Neuronal stem cell (in vitro differentiated cells): ENCODE results near the gene FOXF1.

ENCODE experiments used
- DNase-seq: peaks from one replicate; pipeline ENCODE4 v3.0.0-alpha.2; 2013; ENCODE audit warnings: low spot score
- H2AFZ ChIP-seq: one replicate; pipeline ENCODE4 v1.6.1; 2013; ENCODE audit warnings: mild to moderate bottlenecking, low read length, inconsistent platforms
- H2AK5ac ChIP-seq: 2 replicates; pipeline ENCODE4 v1.6.1; 2013; ENCODE audit warnings: low read depth, mild to moderate bottlenecking, inconsistent platforms, low read length, moderate library complexity, mixed read lengths
- H2BK120ac ChIP-seq: 2 replicates; pipeline ENCODE4 v1.6.1; 2013; ENCODE audit warnings: low read depth, mild to moderate bottlenecking, inconsistent platforms, low read length, moderate library complexity, mixed read lengths
- H2BK12ac ChIP-seq: one replicate; pipeline ENCODE4 v1.6.1; 2013; ENCODE audit warnings: low read length, inconsistent platforms
- H2BK15ac ChIP-seq: 2 replicates; pipeline ENCODE4 v1.6.1; 2013; ENCODE audit warnings: mild to moderate bottlenecking, low read length, inconsistent platforms, mixed read lengths
- H2BK5ac ChIP-seq: one replicate; pipeline ENCODE4 v1.6.1; 2013; ENCODE audit warnings: inconsistent platforms, mild to moderate bottlenecking, low read length, moderate library complexity
- H3K14ac ChIP-seq: one replicate; pipeline ENCODE4 v1.6.1; 2013; ENCODE audit warnings: low read length, inconsistent platforms
- H3K18ac ChIP-seq: 2 replicates; pipeline ENCODE4 v1.6.1; 2013; ENCODE audit warnings: low read length, inconsistent platforms
- H3K23ac ChIP-seq: 2 replicates; pipeline ENCODE4 v1.6.1; 2013; ENCODE audit warnings: low read depth, mild to moderate bottlenecking, mixed read lengths, low read length, inconsistent platforms; ENCODE audit not compliant: poor library complexity
- H3K27ac ChIP-seq: replicated peaks from 3 replicates; pipeline ENCODE4 v1.5.1; 2013; ENCODE audit warnings: low read length, inconsistent platforms
- H3K27me3 ChIP-seq, 3 experiments: 2 replicates each; pipeline ENCODE4 v1.6.1; 2013; ENCODE audit warnings: low read length in 3 of 3, mild to moderate bottlenecking in 2 of 3, inconsistent platforms in 1 of 3, low read depth in 1 of 3, mixed read lengths in 1 of 3, moderate library complexity in 1 of 3; ENCODE audit not compliant: control insufficient read depth in 3 of 3, insufficient read depth in 3 of 3
- H3K36me3 ChIP-seq, 2 donors: replicated peaks in 1 of 2; 2 replicates each; pipeline ENCODE4 v1.6.1; 2013; ENCODE audit warnings: low read length in 2 of 2; ENCODE audit not compliant: control insufficient read depth in 2 of 2, insufficient read depth in 2 of 2
- H3K4ac ChIP-seq: 2 replicates; pipeline ENCODE4 v1.6.1; 2013; ENCODE audit warnings: inconsistent platforms, mild to moderate bottlenecking, low read length, moderate library complexity
- H3K4me1 ChIP-seq, 2 donors: 1 replicate in 1 of 2; 2 replicates in 1 of 2; pipeline ENCODE4 v1.6.1; 2013; ENCODE audit warnings: low read length in 2 of 2, low read depth in 1 of 2; ENCODE audit not compliant: control insufficient read depth in 2 of 2, insufficient read depth in 1 of 2
- H3K4me2 ChIP-seq: one replicate; pipeline ENCODE4 v1.6.1; 2013; ENCODE audit warnings: mild to moderate bottlenecking, low read length, inconsistent platforms; ENCODE audit not compliant: insufficient read depth, poor library complexity, severe bottlenecking
- H3K4me3 ChIP-seq, 2 donors: 2 replicates each; pipeline ENCODE4 v1.5.1; 2013; ENCODE audit warnings: low read length in 2 of 2, mild to moderate bottlenecking in 2 of 2, inconsistent platforms in 1 of 2, moderate library complexity in 1 of 2
- H3K79me1 ChIP-seq: one replicate; pipeline ENCODE4 v1.6.1; 2013; ENCODE audit warnings: low read depth, mild to moderate bottlenecking, inconsistent platforms, low read length, moderate library complexity
- H3K9ac ChIP-seq: one replicate; pipeline ENCODE4 v1.6.1; 2013; ENCODE audit warnings: mild to moderate bottlenecking, low read depth, low read length, inconsistent platforms; ENCODE audit not compliant: poor library complexity
- H3K9me3 ChIP-seq, 2 donors: replicated peaks in 1 of 2; 2 replicates each; pipeline versions ENCODE3 to v1.6.1; 2013; ENCODE audit warnings: low read length in 2 of 2, mild to moderate bottlenecking in 2 of 2, inconsistent platforms in 1 of 2, low read depth in 1 of 2, mixed read lengths in 1 of 2, moderate library complexity in 1 of 2; ENCODE audit not compliant: control insufficient read depth in 2 of 2, insufficient read depth in 1 of 2
- H4K8ac ChIP-seq: one replicate; pipeline ENCODE4 v1.6.1; 2013; ENCODE audit warnings: low read depth, mild to moderate bottlenecking, inconsistent platforms, low read length, moderate library complexity
- H4K91ac ChIP-seq: one replicate; pipeline ENCODE4 v1.6.1; 2013; ENCODE audit warnings: low read length, low read depth, mild to moderate bottlenecking, inconsistent platforms; ENCODE audit not compliant: poor library complexity
- WGBS, 2 donors: extraction: QIAGEN DNeasy Blood & Tissue Kit; methylation state at CpG; one replicate each; pipeline ENCODE4 v1.1.7; 2013; ENCODE audit warnings: missing lambda C conversion rate in 2 of 2, mixed read lengths in 1 of 2; ENCODE audit not compliant: insufficient read length in 2 of 2, insufficient replicate concordance in 1 of 2; ENCODE audit errors: extremely low coverage in 2 of 2; 5-methylcytosine and 5-hydroxymethylcytosine counted together

FOXF1 gene

GRCh38 chr16:86554917-86555703 lies 44.8 kb downstream of the FOXF1 start, which contains the start of gene MTHFSD:
Gene MTHFSD (minus strand): TSS chr16:86555235. CDS start chr16:86555184, 51 bp downstream.
- H2BK15ac ChIP-seq, result peak within 1 kb of the TSS; percentile 50
- peak within 1 kb of the TSS; percentile 87 for H3K18ac ChIP-seq
- H3K23ac ChIP-seq, result peak within 1 kb of the TSS; percentile 85
- no peak within 1 kb of the TSS for H4K8ac ChIP-seq
- peaks cover 0 to 2% (median 0%) of the 10 kb centered on the region in 3 experiments for H3K27me3 ChIP-seq
- H3K79me1 ChIP-seq, result no peaks in the 10 kb centered on the region
- no peak within 1 kb of the TSS for H4K91ac ChIP-seq
- no peak within 1 kb of the TSS for H3K27ac ChIP-seq
- peak within 1 kb of the TSS; percentile 56 for H2BK5ac ChIP-seq
- DNase-seq, result peak; percentile 91
- peaks cover 3 to 5% of the 10 kb centered on the region in 2 donors for H3K4me1 ChIP-seq
- H2BK120ac ChIP-seq, result no peak within 1 kb of the TSS
- H3K4me2 ChIP-seq, result peak within 1 kb of the TSS; percentile 98
- H2BK12ac ChIP-seq, result no peak within 1 kb of the TSS
- peak within 1 kb of the TSS; percentile 93 for H2AFZ ChIP-seq
- no CpG with 5 or more reads among the region's 70 CpGs for WGBS, 2 donors
- H3K9ac ChIP-seq, result peak within 1 kb of the TSS; percentile 87
- peak within 1 kb of the TSS; percentile 58 for H2AK5ac ChIP-seq
- H3K4me3 ChIP-seq, result peak within 1 kb of the TSS; percentile 82 to 93
- H3K14ac ChIP-seq, result no peak within 1 kb of the TSS
- H3K9me3 ChIP-seq, result no peaks in the 10 kb centered on the region
- H3K4ac ChIP-seq, result no peak within 1 kb of the TSS
- peaks cover 3 to 27% of the 10 kb centered on the region in 2 donors for H3K36me3 ChIP-seq

GRCh38 chr16:86555704-86556075 lies 45.4 kb downstream of the FOXF1 start:
- no peak for DNase-seq
- H2BK12ac ChIP-seq, result no peak overlapping the region
- no peak overlapping the region for H2BK5ac ChIP-seq
- no peak overlapping the region for H3K14ac ChIP-seq
- no CpG with 5 or more reads among the region's 17 CpGs for WGBS, 2 donors
- H3K4ac ChIP-seq, result no peak overlapping the region
- H3K79me1 ChIP-seq, result no peaks in the 10 kb centered on the region
- H2BK120ac ChIP-seq, result no peak overlapping the region
- H3K4me2 ChIP-seq, result peak overlapping the region; percentile 98
- peak overlapping the region; percentile 58 for H2AK5ac ChIP-seq
- H2AFZ ChIP-seq, result peak overlapping the region; percentile 93
- peaks cover 0 to 2% (median 0%) of the 10 kb centered on the region in 3 experiments for H3K27me3 ChIP-seq
- peak overlapping the region; percentile 50 for H2BK15ac ChIP-seq
- H3K27ac ChIP-seq, result no peak overlapping the region
- H3K9ac ChIP-seq, result peak overlapping the region; percentile 78
- H3K36me3 ChIP-seq, result peaks cover 0 to 22% of the 10 kb centered on the region in 2 donors
- peak overlapping the region; percentile 85 for H3K23ac ChIP-seq
- peaks cover 3 to 5% of the 10 kb centered on the region in 2 donors for H3K4me1 ChIP-seq
- H3K18ac ChIP-seq, result peak overlapping the region; percentile 12
- no peak overlapping the region for H4K91ac ChIP-seq
- no peak overlapping the region for H4K8ac ChIP-seq
- H3K4me3 ChIP-seq, result peak overlapping the region; percentile 82 to 93
- H3K9me3 ChIP-seq, result no peaks in the 10 kb centered on the region

GRCh38 chr16:86556576-86556975 lies 46.2 kb downstream of the FOXF1 start:
- Histone ChIP-seq H3K4ac (no peak overlapping the region), H3K4me2 (no peak overlapping the region), H3K9me3 (no peaks in the 10 kb centered on the region), H3K36me3 (peaks cover 0 to 14% of the 10 kb centered on the region in 2 donors), H3K79me1 (no peaks in the 10 kb centered on the region), H2BK12ac (no peak overlapping the region), H3K4me1 (peaks cover 3 to 5% of the 10 kb centered on the region in 2 donors), H3K9ac (no peak overlapping the region), H2BK5ac (no peak overlapping the region), H4K91ac (no peak overlapping the region), H3K27me3 (peaks cover 0 to 2% (median 0%) of the 10 kb centered on the region in 3 experiments), H3K23ac (no peak overlapping the region), H2AFZ (peak overlapping the region; percentile 61), H3K14ac (no peak overlapping the region), H2BK120ac (no peak overlapping the region), H3K4me3 (no peak overlapping the region), H3K18ac (no peak overlapping the region), H4K8ac (no peak overlapping the region), H2AK5ac (no peak overlapping the region), H2BK15ac (no peak overlapping the region), H3K27ac (no peak overlapping the region)
- WGBS, 2 donors, result no CpG with 5 or more reads among the region's 5 CpGs
- no peak for DNase-seq

- Histone ChIP-seq H3K27me3 (peaks cover 0 to 2% (median 0%) of the 10 kb centered on the region in 3 experiments), H4K8ac (no peak overlapping the region), H3K9me3 (no peaks in the 10 kb centered on the region), H2BK12ac (no peak overlapping the region), H3K23ac (no peak overlapping the region), H3K4me3 (no peak overlapping the region), H3K27ac (no peak overlapping the region), H3K4ac (no peak overlapping the region), H2AFZ (no peak overlapping the region), H2AK5ac (no peak overlapping the region), H3K79me1 (no peaks in the 10 kb centered on the region), H3K36me3 (peaks cover 0 to 6% of the 10 kb centered on the region in 2 donors), H2BK15ac (no peak overlapping the region), H3K14ac (no peak overlapping the region), H2BK5ac (no peak overlapping the region), H4K91ac (no peak overlapping the region), H3K18ac (no peak overlapping the region), H3K9ac (no peak overlapping the region), H2BK120ac (no peak overlapping the region), H3K4me1 (peaks cover 3 to 5% of the 10 kb centered on the region in 2 donors), H3K4me2 (no peak overlapping the region)
- DNase-seq, result no peak
- WGBS, 2 donors, result no CpG with 5 or more reads among the region's 4 CpGs
Measured at GRCh38 chr16:86557587-86557986, 47.3 kb downstream of the FOXF1 start.
